A673 (cell line): ENCODE data around the gene TM6SF1. TPM values are rescaled to one million over a fixed set of nuclear protein-coding genes. Genes with fewer than 3 reads are reported as not detected.
A peak's percentile ranks its signal among the peaks of the same experiment; 100 is the strongest.

Experiments used
- BruUV-seq: library from RNA; stranded (reverse); fragments of 400-500 nt; replicated peaks from 2 replicates; lab custom pipeline; 2021; lab: Mats Ljungman, UMichigan
- CTCF ChIA-PET: fragments of 300-600 bp; sonication (Branson Sonifier 250); formaldehyde crosslinking; loops from one replicate; lab custom pipeline; 2022; ENCODE audit warnings: antibody characterized with exemption; lab: Charles Lee
- POLR2A ChIA-PET: fragments of 300-600 bp; sonication (Branson Sonifier 250); formaldehyde crosslinking; loops from one replicate; lab custom pipeline; 2022; ENCODE audit warnings: antibody characterized with exemption; ENCODE audit not compliant: low non-redundant PET; lab: Charles Lee
- DNase-seq: peaks from one replicate; pipeline ENCODE4 v3.0.0-alpha.2; 2015; ENCODE audit warnings: low spot score
- H3K27ac ChIP-seq: fragments of 200-600 bp; sonication (generic); 2 replicates; pipeline ENCODE4 v1.5.1; 2016; ENCODE audit warnings: mixed run types, low read depth, mild to moderate bottlenecking, mixed read lengths, antibody characterized with exemption, low read length; ENCODE audit not compliant: poor library complexity, severe bottlenecking
- H3K27me3 ChIP-seq: fragments of 200-600 bp; sonication (generic); replicated peaks from 2 replicates; pipeline ENCODE4 v1.6.1; 2017; ENCODE audit warnings: mixed run types, low read depth, mild to moderate bottlenecking, mixed read lengths, antibody characterized with exemption, low read length; ENCODE audit not compliant: insufficient read depth, poor library complexity
- H3K36me3 ChIP-seq: fragments of 200-600 bp; sonication (generic); 2 replicates; pipeline ENCODE4 v1.6.1; 2016; ENCODE audit warnings: mixed run types, mild to moderate bottlenecking, mixed read lengths, antibody characterized with exemption, low read length; ENCODE audit not compliant: insufficient read depth, poor library complexity, severe bottlenecking
- H3K4me1 ChIP-seq: fragments of 200-600 bp; sonication (generic); 2 replicates; pipeline ENCODE4 v1.6.1; 2017; ENCODE audit warnings: mixed run types, mild to moderate bottlenecking, mixed read lengths, antibody characterized with exemption, low read length; ENCODE audit not compliant: insufficient read depth, poor library complexity, severe bottlenecking
- H3K4me3 ChIP-seq: fragments of 200-600 bp; sonication (generic); 2 replicates; pipeline ENCODE4 v1.5.1; 2016; ENCODE audit warnings: low read depth, mixed run types, mild to moderate bottlenecking, mixed read lengths, low read length; ENCODE audit not compliant: poor library complexity, severe bottlenecking
- H3K9me3 ChIP-seq: fragments of 200-600 bp; sonication (generic); 2 replicates; pipeline ENCODE4 v1.6.1; 2016; ENCODE audit warnings: mixed run types, low read depth, mild to moderate bottlenecking, mixed read lengths, antibody characterized with exemption, low read length; ENCODE audit not compliant: poor library complexity, severe bottlenecking
- EZH2 ChIP-seq: fragments of 200-600 bp; sonication (generic); IDR thresholded peaks from 2 replicates; pipeline ENCODE4 v1.6.1; 2017; ENCODE audit warnings: borderline replicate concordance, low read depth, mild to moderate bottlenecking, mixed read lengths, antibody characterized with exemption, low read length; ENCODE audit not compliant: poor library complexity, severe bottlenecking
- intact Hi-C: fragments of 100-400 bp; cut with micrococcal nuclease; formaldehyde crosslinking; loops from one replicate; pipeline ENCODE4 v1.10.0; 2022; ENCODE audit not compliant: unreplicated experiment
- total RNA-seq: library from RNA; stranded (reverse); gene quantifications from 2 replicates; pipeline ENCODE4 v1.2.3, GENCODE V29; 2021
- TF ChIP-seq, protein P1 (sequence below): fragments of 300-800, 200-600 bp; sonication (generic); conservative IDR thresholded peaks from 2 replicates; pipeline ENCODE4 v1.5.1; 2017; ENCODE audit warnings: low read depth, mild to moderate bottlenecking, antibody characterized with exemption, low read length, moderate library complexity, mixed read lengths

TM6SF1 gene
- total RNA-seq, 1 experiment from 2014 or later, result 1.8 TPM

DNA sequence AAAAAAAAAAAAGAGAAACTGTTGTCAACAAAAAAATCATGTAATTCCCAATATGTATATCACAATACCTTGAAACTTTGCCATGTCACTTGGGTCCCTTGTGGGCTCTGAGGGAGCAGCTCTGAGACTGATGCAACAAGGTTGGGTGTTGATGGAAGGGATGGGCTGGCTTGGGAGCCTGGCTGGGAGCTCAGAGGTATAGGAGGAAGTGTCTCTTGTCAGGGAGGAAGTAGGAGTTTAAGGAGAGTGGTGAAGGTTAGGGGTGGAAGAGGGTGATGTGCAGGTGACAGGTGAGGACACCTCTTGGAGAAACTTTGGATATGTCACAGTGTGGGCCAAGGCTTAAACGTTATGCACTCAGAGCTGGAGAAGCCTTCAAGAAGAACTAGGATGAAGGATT, 2.0 kb upstream of the TM6SF1 start:
- DNase-seq, result no peak
- ChIA-PET POLR2A (interaction anchor here (0.5 kb wide), 1 partner anchor 14 kb away, joined by 6 read pairs; no protein-coding TSS in a partner anchor), CTCF (no interaction called here)
- intact Hi-C loops, result loop anchor here (5.0 kb wide), 1 partner anchor 93 kb away; the partner anchor contains the start of gene C15orf40
- TF ChIP-seq EZH2, result no peak
- TF ChIP-seq, protein P1, sequence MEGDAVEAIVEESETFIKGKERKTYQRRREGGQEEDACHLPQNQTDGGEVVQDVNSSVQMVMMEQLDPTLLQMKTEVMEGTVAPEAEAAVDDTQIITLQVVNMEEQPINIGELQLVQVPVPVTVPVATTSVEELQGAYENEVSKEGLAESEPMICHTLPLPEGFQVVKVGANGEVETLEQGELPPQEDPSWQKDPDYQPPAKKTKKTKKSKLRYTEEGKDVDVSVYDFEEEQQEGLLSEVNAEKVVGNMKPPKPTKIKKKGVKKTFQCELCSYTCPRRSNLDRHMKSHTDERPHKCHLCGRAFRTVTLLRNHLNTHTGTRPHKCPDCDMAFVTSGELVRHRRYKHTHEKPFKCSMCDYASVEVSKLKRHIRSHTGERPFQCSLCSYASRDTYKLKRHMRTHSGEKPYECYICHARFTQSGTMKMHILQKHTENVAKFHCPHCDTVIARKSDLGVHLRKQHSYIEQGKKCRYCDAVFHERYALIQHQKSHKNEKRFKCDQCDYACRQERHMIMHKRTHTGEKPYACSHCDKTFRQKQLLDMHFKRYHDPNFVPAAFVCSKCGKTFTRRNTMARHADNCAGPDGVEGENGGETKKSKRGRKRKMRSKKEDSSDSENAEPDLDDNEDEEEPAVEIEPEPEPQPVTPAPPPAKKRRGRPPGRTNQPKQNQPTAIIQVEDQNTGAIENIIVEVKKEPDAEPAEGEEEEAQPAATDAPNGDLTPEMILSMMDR, result no peak
- Histone ChIP-seq H3K4me1 (peaks cover 10% of the 10 kb centered on the region), H3K36me3 (no peaks in the 10 kb centered on the region), H3K9me3 (no peaks in the 10 kb centered on the region), H3K4me3 (no peak overlapping the region), H3K27me3 (no peaks in the 10 kb centered on the region), H3K27ac (no peak overlapping the region)
- no TSS peak for BruUV-seq

DNA sequence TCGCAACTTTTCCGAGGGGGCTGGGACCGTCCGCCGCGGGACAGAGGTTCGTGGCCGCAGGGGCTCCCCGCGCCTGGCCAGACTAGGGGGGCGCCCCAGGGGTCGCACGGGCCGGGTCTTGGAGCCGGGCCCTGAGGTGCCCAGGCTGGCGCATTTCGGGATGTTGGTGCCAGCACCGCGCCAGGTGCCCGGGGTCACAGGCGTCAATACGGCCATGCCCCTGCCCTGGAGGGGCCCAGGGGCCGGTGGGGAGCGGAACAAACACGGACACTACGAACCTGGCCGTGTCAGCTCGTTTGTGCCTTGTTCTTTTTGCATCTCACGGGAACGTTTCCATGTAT, 366 bp downstream of the TM6SF1 start:
- POLR2A ChIA-PET, result no interaction called here
- BruUV-seq, result no TSS peak

DNA sequence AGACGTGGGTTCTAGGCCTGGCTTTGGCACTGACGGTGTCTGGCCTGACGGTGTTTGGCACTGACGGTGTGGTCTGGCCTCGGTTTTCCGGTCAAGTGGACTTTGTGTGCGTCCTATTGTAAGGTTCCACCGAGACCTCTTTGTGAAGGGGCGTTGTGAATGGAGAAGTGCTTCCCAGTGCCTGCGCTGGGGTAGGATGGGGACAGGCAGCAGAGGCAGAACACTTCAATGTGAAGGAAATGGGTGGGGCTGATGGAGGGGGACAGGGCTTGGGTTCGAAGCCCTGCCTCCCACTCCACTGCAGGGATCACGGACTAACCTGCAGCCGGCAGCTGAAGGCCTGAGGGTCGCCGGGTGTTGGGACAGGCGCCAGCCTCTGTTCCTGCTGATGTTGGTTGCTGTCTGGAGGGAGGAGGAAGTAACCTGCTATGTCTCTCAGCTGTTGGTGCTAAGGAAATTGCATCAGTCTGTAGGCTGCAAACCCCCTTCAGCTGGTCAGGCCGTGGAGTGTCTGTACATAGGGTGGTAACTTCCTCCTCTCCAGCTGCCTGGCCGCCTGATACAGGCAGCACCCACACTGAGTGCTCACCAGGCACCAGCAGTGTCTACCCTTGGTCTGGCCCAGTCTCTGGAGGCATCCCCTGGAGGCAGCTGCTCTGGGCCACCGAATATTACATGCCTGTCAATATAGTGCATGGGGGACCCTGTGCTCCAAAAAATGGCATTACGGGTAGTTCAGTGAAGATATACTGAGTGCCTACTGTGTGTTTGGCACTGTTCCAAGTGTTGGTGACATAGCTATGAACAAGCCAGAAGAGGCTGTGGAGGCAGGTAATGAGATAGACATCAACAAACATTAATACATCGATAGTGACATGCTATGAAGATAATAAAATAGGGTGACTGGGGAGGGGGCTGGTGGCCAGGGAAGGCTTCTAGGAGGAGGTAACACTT, 1.1 kb downstream of the TM6SF1 start:
- Histone ChIP-seq H3K4me1 (peaks cover 10% of the 10 kb centered on the region), H3K27me3 (no peaks in the 10 kb centered on the region), H3K27ac (no peak overlapping the region), H3K4me3 (peak overlapping the region; percentile 58), H3K9me3 (no peaks in the 10 kb centered on the region), H3K36me3 (no peaks in the 10 kb centered on the region)
- BruUV-seq, result no TSS peak
- intact Hi-C loops, result loop anchor here (5.0 kb wide), 1 partner anchor 96 kb away; the partner anchor contains the start of gene C15orf40
- CTCF ChIA-PET, result no interaction called here
- peak; percentile 58 for DNase-seq
- POLR2A ChIA-PET, result no interaction called here
- TF ChIP-seq, protein P1, result no peak
- no peak for TF ChIP-seq EZH2

More for the DNA sequence above, 366 bp downstream of the TM6SF1 start:
- intact Hi-C loops, result loop anchor here (5.0 kb wide), 1 partner anchor 96 kb away; the partner anchor contains the start of gene C15orf40
- no peak for DNase-seq
- TF ChIP-seq EZH2, result no peak
- TF ChIP-seq, protein P1, result no peak
- H3K4me1 ChIP-seq, result peaks cover 10% of the 10 kb centered on the region
- H3K27ac ChIP-seq, result no peak overlapping the region
- no peaks in the 10 kb centered on the region for H3K36me3 ChIP-seq
- no peaks in the 10 kb centered on the region for H3K27me3 ChIP-seq
- no peaks in the 10 kb centered on the region for H3K9me3 ChIP-seq
- H3K4me3 ChIP-seq, result peak overlapping the region; percentile 58
- CTCF ChIA-PET, result no interaction called here
